Peyer's patch (tissue), 4 donors: ENCODE data around the gene RAB34.

Source experiments
- CTCF ChIP-seq, 6 experiments: fragments of 450-650 bp in 4 of 6; fragments of 200-600 bp in 2 of 6; sonication (generic) in 1 of 6; IDR thresholded peaks; one replicate each; pipeline ENCODE4 v1.5.1; 2017 to 2019; ENCODE audit warnings: antibody characterized with exemption in 6 of 6, mild to moderate bottlenecking in 3 of 6, moderate library complexity in 1 of 6
- POLR2A ChIP-seq, 2 donors: fragments of 450-650 bp; IDR thresholded peaks; one replicate each; pipeline ENCODE4 v1.5.1; 2017; ENCODE audit warnings: antibody characterized with exemption in 2 of 2, mild to moderate bottlenecking in 2 of 2, moderate library complexity in 2 of 2

GRCh38 chr17:28748852-28749515 is 31.3 kb upstream of the RAB34 start:
- no peak for TF ChIP-seq CTCF (IDR thresholded peaks at IDR 0.05)
- TF ChIP-seq POLR2A (IDR thresholded peaks at IDR 0.05) = no peak
